Glutamatergic neuron (in vitro differentiated cells): ENCODE measurements around the gene GRB7. TPM values are rescaled to one million over a fixed set of nuclear protein-coding genes. Genes with fewer than 3 reads are reported as not detected.

Source experiments
- DNase-seq: peaks from one replicate; pipeline ENCODE4 v3.0.0; 2022
- H3K27ac Mint-ChIP-seq: one replicate; pipeline ENCODE4 v1.8.0; 2020; ENCODE audit warnings: mild to moderate bottlenecking, mixed read lengths, inconsistent platforms; ENCODE audit not compliant: unreplicated experiment
- H3K27me3 Mint-ChIP-seq: one replicate; pipeline ENCODE4 v1.8.0; 2020; ENCODE audit warnings: mild to moderate bottlenecking, moderate library complexity, mixed read lengths, inconsistent platforms; ENCODE audit not compliant: unreplicated experiment
- H3K36me3 Mint-ChIP-seq: one replicate; pipeline ENCODE4 v1.8.0; 2020; ENCODE audit warnings: mild to moderate bottlenecking, mixed read lengths, inconsistent platforms; ENCODE audit not compliant: unreplicated experiment
- H3K4me1 Mint-ChIP-seq: one replicate; pipeline ENCODE4 v1.8.0; 2020; ENCODE audit warnings: mild to moderate bottlenecking, low read depth, mixed read lengths, inconsistent platforms; ENCODE audit not compliant: unreplicated experiment
- H3K4me3 Mint-ChIP-seq: one replicate; pipeline ENCODE4 v1.8.0; 2020; ENCODE audit warnings: mild to moderate bottlenecking, mixed read lengths, inconsistent platforms; ENCODE audit not compliant: unreplicated experiment
- H3K9me3 Mint-ChIP-seq: one replicate; pipeline ENCODE4 v1.8.0; 2020; ENCODE audit warnings: mild to moderate bottlenecking, moderate library complexity, mixed read lengths, inconsistent platforms; ENCODE audit not compliant: unreplicated experiment
- CTCF ChIP-seq: fragments of 200-600 bp; sonication (generic); IDR thresholded peaks from one replicate; pipeline ENCODE4 v1.5.0; 2021; ENCODE audit not compliant: partially characterized antibody, unreplicated experiment
- total RNA-seq: library from RNA; stranded (reverse); fragmentation: NEBNext Ultra II Directional; extraction: Animal tissue kit (Norgen Biotek cat#: 25700); gene quantifications from one replicate; pipeline ENCODE4 v1.2.1, GENCODE V29; 2021; ENCODE audit not compliant: unreplicated experiment

Gene GRB7
- total RNA-seq, 1 donor from 2014 or later: not detected

- no peak for DNase-seq
- H3K9me3 Mint-ChIP-seq: peaks cover 3% of the 10 kb centered on the region
- no peaks in the 10 kb centered on the region for H3K36me3 Mint-ChIP-seq
- H3K4me1 Mint-ChIP-seq: peaks cover 3% of the 10 kb centered on the region
- H3K27ac Mint-ChIP-seq: no peak overlapping the region
- no peak overlapping the region for H3K4me3 Mint-ChIP-seq
- TF ChIP-seq CTCF: no peak
- peaks cover 5% of the 10 kb centered on the region for H3K27me3 Mint-ChIP-seq
Measured at GRCh38 chr17:39716073-39716818, 21.5 kb upstream of the GRB7 start.

DNA sequence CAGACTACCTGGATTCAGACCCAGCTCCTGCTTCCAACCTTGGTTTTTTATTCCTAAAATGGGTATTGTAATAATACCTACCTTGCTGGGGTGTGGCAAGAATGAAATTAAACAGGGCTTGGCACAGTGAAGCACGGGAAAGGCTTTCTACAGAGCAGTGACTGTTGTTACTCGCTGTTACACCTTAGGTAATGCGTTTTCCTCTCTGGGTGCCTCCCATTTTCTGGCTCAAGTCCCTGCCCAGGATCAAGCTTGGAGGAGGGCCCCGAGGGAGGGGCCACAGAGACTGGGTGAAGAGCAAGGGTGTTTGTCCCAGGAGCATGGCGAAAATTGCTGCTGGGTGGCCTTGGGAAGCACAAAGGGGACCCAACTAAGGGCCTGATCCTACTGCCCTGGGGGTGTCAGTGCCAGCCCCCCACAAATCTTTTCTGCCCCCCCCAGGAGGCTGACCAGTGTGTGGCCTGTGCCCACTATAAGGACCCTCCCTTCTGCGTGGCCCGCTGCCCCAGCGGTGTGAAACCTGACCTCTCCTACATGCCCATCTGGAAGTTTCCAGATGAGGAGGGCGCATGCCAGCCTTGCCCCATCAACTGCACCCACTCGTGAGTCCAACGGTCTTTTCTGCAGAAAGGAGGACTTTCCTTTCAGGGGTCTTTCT, 20.7 kb upstream of the GRB7 start:
- no peak overlapping the region for H3K27ac Mint-ChIP-seq
- H3K4me1 Mint-ChIP-seq: no peaks in the 10 kb centered on the region
- no peak for TF ChIP-seq CTCF
- H3K27me3 Mint-ChIP-seq: peaks cover 5% of the 10 kb centered on the region
- no peaks in the 10 kb centered on the region for H3K36me3 Mint-ChIP-seq
- no peak overlapping the region for H3K4me3 Mint-ChIP-seq
- H3K9me3 Mint-ChIP-seq: peaks cover 3% of the 10 kb centered on the region
- no peak for DNase-seq

DNA sequence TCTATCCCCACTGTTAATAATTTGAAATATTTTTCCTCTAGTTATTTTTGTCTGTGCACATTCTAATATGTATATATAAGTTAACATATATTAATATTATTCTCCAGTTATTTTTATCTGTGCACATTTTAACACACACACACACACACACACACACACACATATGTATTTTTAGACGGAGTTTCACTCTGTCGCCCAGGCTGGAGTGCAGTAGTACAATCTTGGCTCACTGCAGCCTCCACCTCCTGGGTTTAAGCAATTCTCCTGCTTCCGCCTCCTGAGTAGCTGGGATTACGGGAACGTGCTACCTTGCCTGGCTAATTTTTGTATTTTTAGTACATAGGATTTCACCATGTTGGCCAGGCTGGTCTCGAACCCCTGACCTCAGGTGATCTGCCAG, 20.1 kb upstream of the GRB7 start:
- peaks cover 3% of the 10 kb centered on the region for H3K9me3 Mint-ChIP-seq
- H3K4me1 Mint-ChIP-seq: no peaks in the 10 kb centered on the region
- no peak overlapping the region for H3K4me3 Mint-ChIP-seq
- TF ChIP-seq CTCF: no peak
- no peak for DNase-seq
- H3K36me3 Mint-ChIP-seq: no peaks in the 10 kb centered on the region
- no peak overlapping the region for H3K27ac Mint-ChIP-seq
- peaks cover 5% of the 10 kb centered on the region for H3K27me3 Mint-ChIP-seq

DNA sequence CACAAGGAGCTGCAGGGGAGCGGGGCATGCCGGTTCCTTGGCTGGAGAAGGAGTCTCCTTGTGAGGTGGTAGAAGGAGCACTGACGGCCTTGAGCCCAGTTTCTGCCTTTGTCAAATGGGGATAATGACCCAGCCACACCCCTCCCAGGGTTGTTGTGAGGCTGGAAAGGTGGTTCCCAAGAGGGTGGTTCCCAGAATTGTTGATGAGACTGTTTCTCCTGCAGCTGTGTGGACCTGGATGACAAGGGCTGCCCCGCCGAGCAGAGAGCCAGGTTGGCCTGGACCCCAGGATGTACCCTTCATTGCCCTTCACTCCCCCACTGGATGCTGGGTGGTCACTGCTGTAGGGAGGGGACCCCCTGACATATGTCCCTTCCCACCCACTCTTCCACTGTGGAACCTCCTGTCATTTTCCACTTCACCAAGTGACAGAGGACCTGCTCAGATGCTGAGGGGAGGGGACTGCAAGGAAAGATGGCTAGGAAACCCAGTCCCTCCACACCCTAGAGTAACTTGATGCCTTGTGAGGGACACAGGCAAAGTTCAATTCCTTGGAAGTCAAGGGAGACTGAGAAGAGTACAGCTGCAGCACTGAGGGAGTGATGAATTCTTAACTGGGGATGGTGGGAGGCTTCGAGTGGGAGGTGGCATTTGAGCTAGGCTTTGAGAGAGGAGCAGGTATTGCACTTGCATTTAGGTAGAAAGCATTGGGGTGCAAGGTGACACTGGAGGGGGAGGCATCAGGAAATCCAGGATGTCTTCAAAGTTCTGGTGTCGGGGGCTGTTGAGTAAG, 18.0 kb upstream of the GRB7 start:
- Mint-ChIP-seq H3K4me3 (no peak overlapping the region), H3K27me3 (peaks cover 5% of the 10 kb centered on the region), H3K9me3 (peaks cover 3% of the 10 kb centered on the region), H3K27ac (no peak overlapping the region), H3K4me1 (no peaks in the 10 kb centered on the region), H3K36me3 (no peaks in the 10 kb centered on the region)
- no peak for DNase-seq
- TF ChIP-seq CTCF: no peak
